ENCODE data around the gene MYO1H. TPM values are rescaled to one million over a fixed set of nuclear protein-coding genes. Genes with fewer than 3 reads are reported as not detected.

The MYO1H gene
- total RNA-seq, 1 experiment from 2014 or later = not detected

DNA sequence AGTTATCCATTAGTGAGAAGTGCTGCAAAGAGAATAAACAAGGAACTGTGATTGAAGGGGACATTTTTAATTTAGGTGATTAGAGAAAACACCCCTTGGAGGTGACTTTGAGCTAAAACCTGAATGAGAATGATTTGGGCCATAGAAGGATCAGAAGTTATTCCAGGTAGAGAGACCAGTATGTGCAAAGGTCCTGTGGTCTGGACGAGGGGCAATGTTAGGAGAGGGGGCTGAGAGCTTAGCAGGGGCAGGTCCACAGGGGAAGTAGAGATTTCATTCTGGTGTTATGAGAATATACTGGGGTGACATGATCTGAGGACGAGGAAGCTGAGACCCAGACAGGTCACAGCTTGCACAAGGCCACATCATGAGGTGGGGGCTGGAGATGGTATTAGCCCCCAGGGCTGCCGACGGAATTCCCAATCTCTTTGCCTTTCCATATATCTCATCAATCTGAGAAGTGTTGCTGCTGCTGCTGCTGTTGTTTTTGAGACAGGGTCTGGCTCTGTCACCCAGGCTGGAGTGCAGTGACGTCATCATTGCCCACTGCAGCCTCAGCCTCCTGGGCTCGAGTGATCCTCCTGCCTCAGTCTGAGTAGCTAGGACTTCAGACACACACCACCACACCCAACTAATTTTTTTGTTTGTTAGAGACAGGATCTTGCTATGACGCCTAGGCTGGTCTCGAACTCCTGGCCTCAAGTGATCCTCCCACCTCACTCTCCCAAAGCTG is 73.8 kb downstream of the MYO1H start:
- H3K4me2 ChIP-seq (ENCODE audit: low read length) = no peak overlapping the region
- POLR2A ChIA-PET = no interaction called here

More for the DNA sequence above, 73.8 kb downstream of the MYO1H start:
- no peaks in the 10 kb centered on the region for H3K9me3 ChIP-seq (ENCODE audit: control insufficient read depth in 1 of 2, insufficient read depth in 1 of 2, low read depth in 1 of 2, low read length in 2 of 2)
- no TSS peak for BruUV-seq (replicated peaks)
- no peaks in the 10 kb centered on the region for H3K4me1 ChIP-seq (ENCODE audit: control insufficient read depth in 1 of 2, insufficient read depth in 2 of 2, low read length in 2 of 2)
- H3K9ac ChIP-seq (ENCODE audit: low read length) = no peak overlapping the region
- H4K20me1 ChIP-seq (ENCODE audit: insufficient read depth) = no peaks in the 10 kb centered on the region
- ATAC-seq (no peak), DNase-seq (ENCODE audit: low read depth, low spot score) (no peak)
- H3K27ac ChIP-seq (ENCODE audit: low read depth, low read length) = no peak overlapping the region
- no peak overlapping the region for H2AFZ ChIP-seq (ENCODE audit: low read depth, low read length, poor library complexity, severe bottlenecking)
- ChIA-PET RAD21 (ENCODE audit: low non-redundant PET in 1 of 2, low total read pairs in 2 of 2, uncharacterized antibody in 2 of 2, unreplicated experiment in 2 of 2) (no interaction called here), CTCF (interaction anchor here (2.3 kb wide), 1 partner anchor 12 kb away, joined by 15 read pairs; no protein-coding TSS in a partner anchor)
- H3K79me2 ChIP-seq (ENCODE audit: insufficient read depth, low read length) = no peaks in the 10 kb centered on the region
- no peaks in the 10 kb centered on the region for H3K9me2 ChIP-seq (ENCODE audit: insufficient read depth)
- TF ChIP-seq CEBPB (IDR thresholded peaks at IDR 0.05; ENCODE audit: low read depth) (no peak), RAD21 (IDR thresholded peaks at IDR 0.05; ENCODE audit: low read depth) (no peak), EZH2phosphoT487 (IDR thresholded peaks at IDR 0.05; ENCODE audit: borderline replicate concordance) (no peak), SP1 (IDR thresholded peaks at IDR 0.05; ENCODE audit: low read depth) (no peak), CBX3 (IDR thresholded peaks at IDR 0.05; ENCODE audit: low read depth) (no peak), JUND (IDR thresholded peaks at IDR 0.05) (no peak), SRF (IDR thresholded peaks at IDR 0.05; ENCODE audit: low read depth) (no peak), EZH2 (IDR thresholded peaks at IDR 0.05) (no peak), FOSL1 (IDR thresholded peaks at IDR 0.05; ENCODE audit: low read depth) (no peak), YY1 (IDR thresholded peaks at IDR 0.05; ENCODE audit: extremely low read depth, insufficient replicate concordance, low read depth, low read length) (no peak), EGR1 (IDR thresholded peaks at IDR 0.05; ENCODE audit: low read depth) (no peak), ZNF274 (IDR thresholded peaks at IDR 0.05; ENCODE audit: low read depth, low read length) (no peak), TCF7L2 (IDR thresholded peaks at IDR 0.05; ENCODE audit: borderline replicate concordance, extremely low read depth, insufficient read depth, insufficient read length) (no peak)
- TF ChIP-seq, protein P1, sequence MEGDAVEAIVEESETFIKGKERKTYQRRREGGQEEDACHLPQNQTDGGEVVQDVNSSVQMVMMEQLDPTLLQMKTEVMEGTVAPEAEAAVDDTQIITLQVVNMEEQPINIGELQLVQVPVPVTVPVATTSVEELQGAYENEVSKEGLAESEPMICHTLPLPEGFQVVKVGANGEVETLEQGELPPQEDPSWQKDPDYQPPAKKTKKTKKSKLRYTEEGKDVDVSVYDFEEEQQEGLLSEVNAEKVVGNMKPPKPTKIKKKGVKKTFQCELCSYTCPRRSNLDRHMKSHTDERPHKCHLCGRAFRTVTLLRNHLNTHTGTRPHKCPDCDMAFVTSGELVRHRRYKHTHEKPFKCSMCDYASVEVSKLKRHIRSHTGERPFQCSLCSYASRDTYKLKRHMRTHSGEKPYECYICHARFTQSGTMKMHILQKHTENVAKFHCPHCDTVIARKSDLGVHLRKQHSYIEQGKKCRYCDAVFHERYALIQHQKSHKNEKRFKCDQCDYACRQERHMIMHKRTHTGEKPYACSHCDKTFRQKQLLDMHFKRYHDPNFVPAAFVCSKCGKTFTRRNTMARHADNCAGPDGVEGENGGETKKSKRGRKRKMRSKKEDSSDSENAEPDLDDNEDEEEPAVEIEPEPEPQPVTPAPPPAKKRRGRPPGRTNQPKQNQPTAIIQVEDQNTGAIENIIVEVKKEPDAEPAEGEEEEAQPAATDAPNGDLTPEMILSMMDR (IDR thresholded peaks at IDR 0.05 in 2 of 3, conservative IDR thresholded peaks at IDR 0.05 in 1 of 3; ENCODE audit: borderline replicate concordance in 1 of 3, insufficient read depth in 1 of 3, low read depth in 2 of 3, low read length in 2 of 3) = no peak
- TF ChIP-seq, protein P2, sequence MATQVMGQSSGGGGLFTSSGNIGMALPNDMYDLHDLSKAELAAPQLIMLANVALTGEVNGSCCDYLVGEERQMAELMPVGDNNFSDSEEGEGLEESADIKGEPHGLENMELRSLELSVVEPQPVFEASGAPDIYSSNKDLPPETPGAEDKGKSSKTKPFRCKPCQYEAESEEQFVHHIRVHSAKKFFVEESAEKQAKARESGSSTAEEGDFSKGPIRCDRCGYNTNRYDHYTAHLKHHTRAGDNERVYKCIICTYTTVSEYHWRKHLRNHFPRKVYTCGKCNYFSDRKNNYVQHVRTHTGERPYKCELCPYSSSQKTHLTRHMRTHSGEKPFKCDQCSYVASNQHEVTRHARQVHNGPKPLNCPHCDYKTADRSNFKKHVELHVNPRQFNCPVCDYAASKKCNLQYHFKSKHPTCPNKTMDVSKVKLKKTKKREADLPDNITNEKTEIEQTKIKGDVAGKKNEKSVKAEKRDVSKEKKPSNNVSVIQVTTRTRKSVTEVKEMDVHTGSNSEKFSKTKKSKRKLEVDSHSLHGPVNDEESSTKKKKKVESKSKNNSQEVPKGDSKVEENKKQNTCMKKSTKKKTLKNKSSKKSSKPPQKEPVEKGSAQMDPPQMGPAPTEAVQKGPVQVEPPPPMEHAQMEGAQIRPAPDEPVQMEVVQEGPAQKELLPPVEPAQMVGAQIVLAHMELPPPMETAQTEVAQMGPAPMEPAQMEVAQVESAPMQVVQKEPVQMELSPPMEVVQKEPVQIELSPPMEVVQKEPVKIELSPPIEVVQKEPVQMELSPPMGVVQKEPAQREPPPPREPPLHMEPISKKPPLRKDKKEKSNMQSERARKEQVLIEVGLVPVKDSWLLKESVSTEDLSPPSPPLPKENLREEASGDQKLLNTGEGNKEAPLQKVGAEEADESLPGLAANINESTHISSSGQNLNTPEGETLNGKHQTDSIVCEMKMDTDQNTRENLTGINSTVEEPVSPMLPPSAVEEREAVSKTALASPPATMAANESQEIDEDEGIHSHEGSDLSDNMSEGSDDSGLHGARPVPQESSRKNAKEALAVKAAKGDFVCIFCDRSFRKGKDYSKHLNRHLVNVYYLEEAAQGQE (IDR thresholded peaks at IDR 0.05; ENCODE audit: low read depth) = no peak
- TF ChIP-seq, protein P3, sequence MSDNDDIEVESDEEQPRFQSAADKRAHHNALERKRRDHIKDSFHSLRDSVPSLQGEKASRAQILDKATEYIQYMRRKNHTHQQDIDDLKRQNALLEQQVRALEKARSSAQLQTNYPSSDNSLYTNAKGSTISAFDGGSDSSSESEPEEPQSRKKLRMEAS (IDR thresholded peaks at IDR 0.05) = no peak
- no peaks in the 10 kb centered on the region for H3K36me3 ChIP-seq (ENCODE audit: control insufficient read depth in 1 of 2, insufficient read depth in 2 of 2, low read length in 2 of 2)
- intact Hi-C loops (cut with micrococcal nuclease) = no loop called here
- no peak overlapping the region for H3K4me3 ChIP-seq (replicated peaks in 1 of 2; ENCODE audit: low read depth in 1 of 2, low read length in 2 of 2)
- H3K27me3 ChIP-seq (ENCODE audit: insufficient read depth, low read length) = no peaks in the 10 kb centered on the region

Data from HCT116 (cell line).